AG04450 (cell line): ENCODE measurements around the gene ADAMTS15. TPM values are rescaled to one million over a fixed set of nuclear protein-coding genes. Genes with fewer than 3 reads are reported as not detected.
A peak's percentile ranks its signal among the peaks of the same experiment; 100 is the strongest.

Experiments used
- CTCF ChIA-PET: fragments of 300-600, 350-600 bp; formaldehyde crosslinking; extraction: SDS; loops from one replicate; lab custom pipeline; 2022; ENCODE audit warnings: antibody characterized with exemption, inconsistent platforms; lab: Charles Lee
- POLR2A ChIA-PET: fragments of 350-600 bp; formaldehyde crosslinking; extraction: SDS; loops from one replicate; lab custom pipeline; 2021; ENCODE audit warnings: antibody characterized with exemption, inconsistent platforms; lab: Yijun Ruan, JAX
- DNase-seq: peaks from one replicate; pipeline ENCODE4 v3.0.0-alpha.2; 2011; ENCODE audit warnings: low read depth, low spot score
- H3K27ac ChIP-seq: one replicate; pipeline ENCODE4 v1.5.1; 2012; ENCODE audit warnings: low read depth, low read length, control low read depth
- H3K27me3 ChIP-seq: one replicate; pipeline ENCODE4 v1.6.0; 2012; ENCODE audit warnings: low read length; ENCODE audit not compliant: control insufficient read depth, insufficient read depth
- H3K4me3 ChIP-seq: 2 replicates; pipeline ENCODE4 v1.5.1; 2011; ENCODE audit warnings: mild to moderate bottlenecking, low read depth, low read length, control low read depth
- H3K9me3 ChIP-seq: 2 replicates; pipeline ENCODE4 v1.5.1; 2012; ENCODE audit warnings: low read length; ENCODE audit not compliant: control insufficient read depth, insufficient read depth
- polyA plus RNA-seq: library from polyadenylated mRNA; depleted of rRNA; stranded (reverse); fragments of >200 nt; gene quantifications from 2 replicates; pipeline ENCODE4 v1.2.3, GENCODE V29; 2011
- TF ChIP-seq, protein P1 (sequence below): IDR thresholded peaks from 2 replicates; pipeline ENCODE4 v1.5.1; 2011; ENCODE audit warnings: low read depth, low read length, control low read depth, inconsistent platforms

Gene ADAMTS15
- polyA plus RNA-seq, 1 experiment = 5.8 TPM

DNA sequence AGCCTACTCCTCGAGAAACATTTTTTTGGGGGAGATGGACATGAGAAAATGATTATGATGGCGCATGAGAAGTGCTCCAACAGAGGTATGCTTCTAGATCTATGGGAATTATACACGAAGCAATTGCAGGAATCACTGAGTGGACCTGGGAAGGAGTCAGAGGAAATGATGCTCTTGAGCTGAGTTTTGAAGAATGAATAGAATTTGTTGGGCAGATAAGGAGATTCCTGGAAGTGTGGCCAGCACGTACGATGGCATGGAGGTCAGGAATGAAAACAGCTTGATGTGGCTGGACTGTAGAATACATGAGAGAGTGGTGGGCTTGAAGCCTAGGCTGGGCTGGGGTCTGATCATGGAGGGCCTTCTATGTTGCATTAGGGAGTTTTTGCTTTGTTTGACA, 31.7 kb downstream of the ADAMTS15 start:
- TF ChIP-seq, protein P1, sequence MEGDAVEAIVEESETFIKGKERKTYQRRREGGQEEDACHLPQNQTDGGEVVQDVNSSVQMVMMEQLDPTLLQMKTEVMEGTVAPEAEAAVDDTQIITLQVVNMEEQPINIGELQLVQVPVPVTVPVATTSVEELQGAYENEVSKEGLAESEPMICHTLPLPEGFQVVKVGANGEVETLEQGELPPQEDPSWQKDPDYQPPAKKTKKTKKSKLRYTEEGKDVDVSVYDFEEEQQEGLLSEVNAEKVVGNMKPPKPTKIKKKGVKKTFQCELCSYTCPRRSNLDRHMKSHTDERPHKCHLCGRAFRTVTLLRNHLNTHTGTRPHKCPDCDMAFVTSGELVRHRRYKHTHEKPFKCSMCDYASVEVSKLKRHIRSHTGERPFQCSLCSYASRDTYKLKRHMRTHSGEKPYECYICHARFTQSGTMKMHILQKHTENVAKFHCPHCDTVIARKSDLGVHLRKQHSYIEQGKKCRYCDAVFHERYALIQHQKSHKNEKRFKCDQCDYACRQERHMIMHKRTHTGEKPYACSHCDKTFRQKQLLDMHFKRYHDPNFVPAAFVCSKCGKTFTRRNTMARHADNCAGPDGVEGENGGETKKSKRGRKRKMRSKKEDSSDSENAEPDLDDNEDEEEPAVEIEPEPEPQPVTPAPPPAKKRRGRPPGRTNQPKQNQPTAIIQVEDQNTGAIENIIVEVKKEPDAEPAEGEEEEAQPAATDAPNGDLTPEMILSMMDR = no peak
- no peaks in the 10 kb centered on the region for H3K9me3 ChIP-seq
- POLR2A ChIA-PET = no interaction called here
- no peaks in the 10 kb centered on the region for H3K27me3 ChIP-seq
- H3K27ac ChIP-seq = peak overlapping the region; percentile 39
- CTCF ChIA-PET = interaction anchor here (0.7 to 1.3 kb wide), 4 partner anchors 45 to 541 kb away, joined by 3 to 5 read pairs (median 3); no protein-coding TSS in a partner anchor
- no peak overlapping the region for H3K4me3 ChIP-seq
- DNase-seq = peak; percentile 23

DNA sequence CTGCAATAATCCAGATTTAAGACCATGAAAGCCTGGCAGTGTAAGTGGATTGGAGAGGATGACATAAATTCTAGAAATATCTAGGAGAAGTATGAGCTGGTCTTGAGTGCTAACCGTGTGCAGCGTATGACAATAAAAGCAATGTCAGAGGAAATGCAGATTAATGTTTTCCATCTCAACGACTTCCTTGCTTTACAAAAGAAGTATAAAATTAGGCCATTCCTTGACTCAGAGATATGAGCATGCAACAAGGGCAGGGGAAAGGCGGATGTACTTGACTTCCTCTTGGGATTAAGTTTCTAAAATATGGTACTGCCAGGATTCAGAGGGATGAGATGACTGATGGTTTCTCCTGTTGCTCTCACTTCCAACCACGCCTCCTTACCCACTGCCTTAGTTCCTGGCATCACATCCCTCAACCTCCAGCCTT, 32.3 kb downstream of the ADAMTS15 start:
- Histone ChIP-seq H3K27ac (peak overlapping the region; percentile 39), H3K9me3 (no peaks in the 10 kb centered on the region), H3K4me3 (no peak overlapping the region), H3K27me3 (no peaks in the 10 kb centered on the region)
- no peak for DNase-seq
- POLR2A ChIA-PET = no interaction called here
- TF ChIP-seq, protein P1 = no peak
- CTCF ChIA-PET = interaction anchor here (0.7 to 1.3 kb wide), 3 partner anchors 46 to 541 kb away, joined by 3 to 5 read pairs (median 3); no protein-coding TSS in a partner anchor

DNA sequence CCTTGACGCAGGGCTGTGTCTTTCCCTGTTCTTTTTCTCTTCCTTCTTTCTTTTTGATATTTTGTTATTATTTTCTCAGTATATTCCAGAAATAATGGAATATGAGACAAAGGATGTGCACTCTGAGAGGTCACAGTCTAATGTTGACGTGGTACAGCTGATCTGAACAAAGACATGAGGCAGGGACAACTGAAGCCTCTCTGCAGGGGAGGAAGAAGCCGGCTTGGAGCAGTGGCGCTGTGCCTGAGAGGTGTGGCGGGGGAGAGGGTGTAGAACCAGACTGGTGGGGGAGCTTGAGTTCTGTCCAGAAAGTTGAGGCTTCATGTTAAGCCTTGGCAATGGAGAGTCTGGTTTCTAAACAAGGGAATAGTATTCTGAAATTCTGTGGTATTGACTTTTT, 34.7 kb downstream of the ADAMTS15 start:
- peaks cover 6% of the 10 kb centered on the region; the same call in 1 of the 2 replicates for H3K9me3 ChIP-seq
- TF ChIP-seq, protein P1 = no peak
- POLR2A ChIA-PET = interaction anchor here (0.6 kb wide), 1 partner anchor 13 kb away, joined by 3 read pairs; no protein-coding TSS in a partner anchor

DNA sequence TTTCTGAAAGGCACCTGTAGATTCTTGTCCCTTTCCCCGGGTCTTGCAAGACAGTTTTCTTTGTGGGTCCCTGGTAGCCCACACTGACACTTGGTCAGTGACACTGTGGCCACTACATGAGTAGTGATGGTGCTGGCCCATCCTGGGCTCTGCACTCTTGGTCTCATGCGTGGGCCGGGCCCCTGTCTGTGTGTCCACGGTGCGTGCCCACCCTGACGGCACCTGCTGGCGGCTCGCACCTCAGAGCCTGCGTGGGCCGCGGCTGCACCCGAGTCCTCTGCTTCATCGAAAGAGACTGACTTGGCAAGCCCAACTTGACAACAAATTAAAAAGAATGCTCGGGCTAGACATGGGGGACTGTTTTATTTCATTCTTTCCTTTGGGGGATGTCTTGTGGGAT, 37.5 kb downstream of the ADAMTS15 start:
- ChIA-PET POLR2A (no interaction called here), CTCF (no interaction called here)
- H3K4me3 ChIP-seq = no peak overlapping the region
- peaks cover 6% of the 10 kb centered on the region; the same call in 1 of the 2 replicates for H3K9me3 ChIP-seq
- no peaks in the 10 kb centered on the region for H3K27me3 ChIP-seq
- TF ChIP-seq, protein P1 = no peak
- no peak overlapping the region for H3K27ac ChIP-seq
- DNase-seq = no peak

More for the DNA sequence above, 34.7 kb downstream of the ADAMTS15 start:
- H3K27me3 ChIP-seq = no peaks in the 10 kb centered on the region
- no peak overlapping the region for H3K27ac ChIP-seq
- no peak overlapping the region for H3K4me3 ChIP-seq
- DNase-seq = no peak
- CTCF ChIA-PET = no interaction called here

DNA sequence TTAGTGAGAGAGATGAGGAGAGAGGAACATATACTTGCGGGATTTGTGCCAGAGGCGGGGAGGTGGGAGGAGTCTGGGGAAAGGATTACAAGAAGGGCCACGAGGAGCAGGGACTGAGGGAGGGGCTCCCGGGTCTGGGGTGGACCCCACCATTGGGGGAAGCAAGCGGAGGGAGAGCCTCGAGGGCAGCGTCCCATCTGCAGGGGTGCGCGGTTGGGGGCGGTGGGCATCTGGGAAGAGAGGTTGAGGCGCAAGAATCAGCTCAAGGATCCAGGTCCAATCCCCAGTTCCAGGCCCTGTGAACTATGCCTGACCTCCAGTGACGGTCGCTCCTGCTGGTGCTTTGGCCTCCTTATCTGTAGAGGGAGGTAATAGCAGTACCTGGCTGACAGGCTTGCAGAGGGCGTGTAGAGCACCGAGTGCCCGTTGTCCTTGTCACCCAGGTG, 38.0 kb downstream of the ADAMTS15 start:
- ChIA-PET POLR2A (no interaction called here), CTCF (no interaction called here)
- Histone ChIP-seq H3K27me3 (no peaks in the 10 kb centered on the region), H3K9me3 (peaks cover 6% of the 10 kb centered on the region; the same call in 1 of the 2 replicates), H3K27ac (no peak overlapping the region), H3K4me3 (no peak overlapping the region)
- TF ChIP-seq, protein P1 = no peak
- DNase-seq = no peak
